H1 (cell line): Measurements from ENCODE around the gene CLINT1. TPM values are rescaled to one million over a fixed set of nuclear protein-coding genes. Genes with fewer than 3 reads are reported as not detected.

Experiments
- CTCF ChIA-PET: fragments of 300-600 bp; sonication (Branson Sonifier 250); formaldehyde crosslinking; loops from one replicate; lab custom pipeline; 2021; ENCODE audit not compliant: partially characterized antibody; lab: Charles Lee
- POLR2A ChIA-PET: fragments of 300-600 bp; sonication (Branson Sonifier 250); formaldehyde crosslinking; loops from one replicate; lab custom pipeline; 2021; ENCODE audit warnings: inconsistent platforms; ENCODE audit not compliant: partially characterized antibody; lab: Charles Lee
- DNase-seq, 2 experiments: peaks; one replicate each; pipeline versions ENCODE4 v3.0.0 to v3.0.0-alpha.2; 2010 to 2022; ENCODE audit warnings: low spot score in 2 of 2, low read depth in 1 of 2, mixed read lengths in 1 of 2
- FAIRE-seq: peaks from 2 replicates; lab custom pipeline; 2011; peaks lifted over from hg19 to GRCh38; lab: Jason Lieb, UNC
- H2AFZ ChIP-seq: 2 replicates; pipeline ENCODE4 v1.8.1; 2012; ENCODE audit warnings: low read length, inconsistent platforms
- H2AK5ac ChIP-seq: 2 replicates; pipeline ENCODE4 v1.6.1; 2013; ENCODE audit warnings: low read depth, low read length
- H2BK120ac ChIP-seq: replicated peaks from 2 replicates; pipeline ENCODE3; 2013; ENCODE audit warnings: low read depth, low read length, inconsistent platforms
- H2BK12ac ChIP-seq: 2 replicates; pipeline ENCODE4 v1.6.1; 2013; ENCODE audit warnings: low read depth, low read length
- H2BK15ac ChIP-seq: 2 replicates; pipeline ENCODE4 v1.6.1; 2013; ENCODE audit warnings: low read length
- H2BK20ac ChIP-seq: 2 replicates; pipeline ENCODE4 v1.6.1; 2013; ENCODE audit warnings: low read length
- H2BK5ac ChIP-seq: 2 replicates; pipeline ENCODE4 v1.6.1; 2013; ENCODE audit warnings: low read depth, low read length
- H3K14ac ChIP-seq: 2 replicates; pipeline ENCODE4 v1.6.1; 2013; ENCODE audit warnings: inconsistent platforms; ENCODE audit not compliant: insufficient read length
- H3K18ac ChIP-seq: 2 replicates; pipeline ENCODE4 v1.6.1; 2013; ENCODE audit warnings: low read length; ENCODE audit errors: extremely low read depth
- H3K23ac ChIP-seq: 2 replicates; pipeline ENCODE4 v1.6.1; 2013; ENCODE audit warnings: inconsistent platforms; ENCODE audit not compliant: insufficient read length
- H3K23me2 ChIP-seq: 2 replicates; pipeline ENCODE4 v1.6.1; 2013; ENCODE audit warnings: low read depth, low read length
- H3K27ac ChIP-seq: 2 replicates; pipeline ENCODE4 v1.6.1; 2011; ENCODE audit warnings: low read depth, low read length, inconsistent platforms
- H3K27me3 ChIP-seq, 4 experiments: replicated peaks in 1 of 4; 1 replicate in 1 of 4; 2 replicates in 3 of 4; pipeline versions ENCODE4 v1.6.1 to v1.8.1; 2011 to 2013; ENCODE audit warnings: low read length in 3 of 4, mild to moderate bottlenecking in 3 of 4, inconsistent platforms in 2 of 4, mixed read lengths in 2 of 4, moderate library complexity in 1 of 4; ENCODE audit not compliant: control insufficient read depth in 3 of 4, insufficient read depth in 3 of 4; ENCODE audit errors: extremely low read depth in 1 of 4
- H3K36me3 ChIP-seq, 4 experiments: 2 replicates each; pipeline versions ENCODE4 v1.6.1 to v1.8.1; 2011 to 2013; ENCODE audit warnings: mild to moderate bottlenecking in 4 of 4, low read length in 3 of 4, moderate library complexity in 2 of 4, control low read depth in 1 of 4, inconsistent platforms in 1 of 4; ENCODE audit not compliant: insufficient read depth in 4 of 4, control insufficient read depth in 2 of 4
- H3K4ac ChIP-seq: replicated peaks from 2 replicates; pipeline ENCODE3; 2013; ENCODE audit warnings: low read length, low read depth, mixed read lengths, inconsistent platforms; ENCODE audit not compliant: insufficient read length
- H3K4me1 ChIP-seq, 4 experiments: replicated peaks in 1 of 4; 1 replicate in 1 of 4; 2 replicates in 3 of 4; pipeline versions ENCODE4 v1.6.1 to v1.8.1; 2011 to 2013; ENCODE audit warnings: low read length in 3 of 4, inconsistent platforms in 2 of 4, mixed read lengths in 1 of 4; ENCODE audit not compliant: insufficient read depth in 4 of 4, control insufficient read depth in 3 of 4
- H3K4me2 ChIP-seq, 2 experiments: 2 replicates each; pipeline versions ENCODE4 v1.6.1 to v1.8.1; 2011 to 2013; ENCODE audit warnings: low read depth in 2 of 2, low read length in 2 of 2, control low read depth in 1 of 2, inconsistent platforms in 1 of 2, mild to moderate bottlenecking in 1 of 2; ENCODE audit not compliant: insufficient read depth in 1 of 2
- H3K4me3 ChIP-seq, 4 experiments: fragments of 200-600, 300-600 bp in 1 of 4; sonication (generic), shearing (Covaris generic), sonication (Bioruptor Twin) in 1 of 4; 2 replicates each; pipeline versions ENCODE4 v1.5.1 to v1.8.1; 2011 to 2016; ENCODE audit warnings: low read length in 4 of 4, low read depth in 3 of 4, control low read depth in 2 of 4, inconsistent platforms in 2 of 4, mild to moderate bottlenecking in 2 of 4, mixed read lengths in 1 of 4, moderate library complexity in 1 of 4; ENCODE audit not compliant: insufficient read depth in 2 of 4; ENCODE audit errors: extremely low read depth in 1 of 4
- H3K56ac ChIP-seq: replicated peaks from 2 replicates; pipeline ENCODE3; 2013; ENCODE audit warnings: low read depth, mild to moderate bottlenecking, mixed read lengths, low read length, inconsistent platforms; ENCODE audit not compliant: insufficient read length
- H3K79me1 ChIP-seq: 2 replicates; pipeline ENCODE4 v1.6.1; 2013; ENCODE audit warnings: low read depth, low read length, control low read depth
- H3K79me2 ChIP-seq, 2 experiments: 2 replicates each; pipeline versions ENCODE4 v1.6.1 to v1.8.1; 2012 to 2013; ENCODE audit warnings: low read length in 2 of 2, mild to moderate bottlenecking in 2 of 2, inconsistent platforms in 1 of 2; ENCODE audit not compliant: insufficient read depth in 2 of 2, control insufficient read depth in 1 of 2
- H3K9ac ChIP-seq, 4 experiments: replicated peaks in 1 of 4; 1 replicate in 1 of 4; 2 replicates in 3 of 4; pipeline versions ENCODE4 v1.6.1 to v1.8.1; 2011 to 2013; ENCODE audit warnings: low read depth in 3 of 4, low read length in 3 of 4, control low read depth in 2 of 4, mild to moderate bottlenecking in 2 of 4, moderate library complexity in 2 of 4, inconsistent platforms in 1 of 4; ENCODE audit errors: extremely low read depth in 1 of 4
- H3K9me3 ChIP-seq, 2 experiments: 2 replicates each; pipeline versions ENCODE4 v1.6.1 to v1.8.1; 2012 to 2013; ENCODE audit warnings: mild to moderate bottlenecking in 2 of 2, moderate library complexity in 2 of 2, control low read depth in 1 of 2, inconsistent platforms in 1 of 2, low read depth in 1 of 2, low read length in 1 of 2, mixed read lengths in 1 of 2; ENCODE audit not compliant: insufficient read depth in 2 of 2
- H4K20me1 ChIP-seq, 2 experiments: replicated peaks in 1 of 2; 2 replicates each; pipeline versions ENCODE3 to v1.8.1; 2011 to 2013; ENCODE audit warnings: inconsistent platforms in 2 of 2, low read length in 2 of 2, mild to moderate bottlenecking in 1 of 2; ENCODE audit not compliant: insufficient read depth in 2 of 2, control insufficient read depth in 1 of 2
- H4K5ac ChIP-seq: 2 replicates; pipeline ENCODE4 v1.6.1; 2013; ENCODE audit warnings: low read length, low read depth, mixed read lengths, inconsistent platforms; ENCODE audit not compliant: insufficient read length
- H4K8ac ChIP-seq: 2 replicates; pipeline ENCODE4 v1.8.0; 2013; ENCODE audit warnings: mild to moderate bottlenecking, moderate library complexity, low read length, inconsistent platforms; ENCODE audit not compliant: insufficient read depth; ENCODE audit errors: extremely low read depth
- H4K91ac ChIP-seq: replicated peaks from 2 replicates; pipeline ENCODE3; 2013; ENCODE audit warnings: low read length, mixed read lengths, inconsistent platforms; ENCODE audit not compliant: insufficient read length
- CHD2 ChIP-seq: IDR thresholded peaks from 2 replicates; pipeline ENCODE4 v1.6.1; 2012; ENCODE audit warnings: low read length, improper control_type of control experiment
- CTBP2 ChIP-seq: IDR thresholded peaks from 2 replicates; pipeline ENCODE4 v1.7.0; 2011; ENCODE audit warnings: borderline replicate concordance, mild to moderate bottlenecking, moderate library complexity, mixed read lengths, low read length; ENCODE audit not compliant: insufficient read depth, insufficient read length
- EZH2 ChIP-seq: fragments of 200-600 bp; sonication (generic); IDR thresholded peaks from 2 replicates; pipeline ENCODE4 v1.7.1; 2012; ENCODE audit warnings: low read depth, mild to moderate bottlenecking, moderate library complexity, low read length, inconsistent platforms; ENCODE audit not compliant: severe bottlenecking
- GABPA ChIP-seq: IDR thresholded peaks from 2 replicates; pipeline ENCODE4 v1.6.1; 2011; ENCODE audit warnings: mild to moderate bottlenecking, low read length, moderate library complexity, borderline replicate concordance; ENCODE audit not compliant: insufficient read depth
- JUND ChIP-seq: IDR thresholded peaks from 2 replicates; pipeline ENCODE4 v1.6.1; 2011; ENCODE audit warnings: mild to moderate bottlenecking, improper control_type of control experiment, low read length
- PHF8 ChIP-seq: fragments of 200-600 bp; sonication (generic); conservative IDR thresholded peaks from 2 replicates; pipeline ENCODE4 v1.7.1; 2012; ENCODE audit warnings: low read depth, mild to moderate bottlenecking, inconsistent platforms, low read length, moderate library complexity
- RFX5 ChIP-seq: IDR thresholded peaks from 2 replicates; pipeline ENCODE4 v1.6.1; 2011; ENCODE audit warnings: low read depth, low read length, improper control_type of control experiment, borderline replicate concordance
- SAP30 ChIP-seq: fragments of 300-600 bp; sonication (generic); IDR thresholded peaks from 2 replicates; pipeline ENCODE4 v1.7.1; 2012; ENCODE audit warnings: low read length, moderate library complexity, mild to moderate bottlenecking, inconsistent platforms; ENCODE audit not compliant: insufficient read depth, insufficient replicate concordance
- ZNF274 ChIP-seq: IDR thresholded peaks from 2 replicates; pipeline ENCODE4 v1.7.0; 2012; ENCODE audit warnings: low read length, borderline replicate concordance; ENCODE audit errors: extremely low read depth
- WGBS, 2 experiments: shearing (Covaris generic) in 1 of 2; methylation state at CpG; one replicate each; pipeline versions ENCODE4 v1.1.6 to v1.1.7; 2013 to 2015; ENCODE audit warnings: low lambda C conversion rate in 2 of 2, mixed read lengths in 2 of 2, inconsistent platforms in 1 of 2, low coverage in 1 of 2, missing lambda C conversion rate in 1 of 2; ENCODE audit not compliant: insufficient replicate concordance in 2 of 2, insufficient coverage in 1 of 2, insufficient read length in 1 of 2; ENCODE audit errors: extremely low coverage in 1 of 2, missing lambda C conversion rate in 1 of 2; 5-methylcytosine and 5-hydroxymethylcytosine counted together
- polyA plus RNA-seq, 7 experiments: library from polyadenylated mRNA; depleted of rRNA in 3 of 7; stranded (reverse) in 5 of 7; unstranded in 2 of 7; fragments of >200 nt in 5 of 7; fragments of 200-250 nt in 2 of 7; gene quantifications; 1 replicate in 5 of 7; 2 replicates in 1 of 7; 4 replicates in 1 of 7; pipeline versions ENCODE4 v1.2.1 to v1.2.3, GENCODE V29; 2011 to 2013; ENCODE audit warnings: missing spikeins in 2 of 7, mixed read lengths in 2 of 7
- total RNA-seq: library from RNA; stranded (reverse); fragmentation: NEBNext Ultra II Directional; extraction: Animal tissue kit (Norgen Biotek cat#: 25700); gene quantifications from 2 replicates; pipeline ENCODE4 v1.2.1, GENCODE V29; 2021

The CLINT1 gene
- total and polyA plus RNA-seq, 2 of the 8 experiments (the other 6 are each of a cell fraction or from before 2014, with no cell fraction given) = 85.9 to 140 TPM

DNA sequence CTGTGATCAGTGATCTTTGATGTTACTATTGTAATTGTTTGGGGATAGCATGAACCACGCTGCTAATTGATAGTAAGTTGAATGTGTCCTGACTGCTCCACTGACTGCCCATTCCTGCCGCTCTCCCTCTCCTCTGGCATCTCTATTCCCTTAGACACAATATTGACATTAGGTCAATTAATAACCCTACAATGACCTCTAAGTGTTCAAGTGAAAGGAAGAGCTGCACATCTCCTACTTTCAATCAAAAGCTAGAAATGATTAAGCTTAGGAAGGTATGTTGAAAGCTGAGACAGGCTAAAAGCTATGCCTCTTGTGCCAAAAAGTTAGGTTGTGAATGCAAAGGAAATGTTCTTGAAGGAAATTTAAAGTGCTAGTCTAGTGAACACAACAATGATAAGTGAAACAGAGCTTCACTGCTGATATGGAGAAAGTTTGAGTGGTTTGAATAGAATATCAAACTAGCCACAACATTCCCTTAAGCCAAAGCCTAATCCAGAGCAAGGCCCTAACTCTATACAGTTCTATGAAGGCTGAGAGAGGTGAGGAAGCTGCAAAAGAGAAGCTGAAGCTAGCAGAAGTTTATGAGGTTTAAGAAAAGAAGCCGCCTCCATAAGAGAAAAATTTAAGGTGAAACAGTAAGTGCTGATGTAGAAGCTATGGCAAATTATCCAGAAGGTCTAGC is 12.9 kb downstream of the CLINT1 start:
- Histone ChIP-seq H3K9ac (no peak overlapping the region), H4K5ac (no peak overlapping the region), H3K4me2 (no peak overlapping the region), H2BK12ac (no peak overlapping the region), H3K56ac (no peak overlapping the region), H2BK120ac (no peak overlapping the region), H3K79me2 (peaks cover 6 to 82% of the 10 kb centered on the region in 2 experiments)
- POLR2A ChIA-PET = interaction anchor here (1.1 to 2.2 kb wide), 2 partner anchors 9 to 13 kb away, joined by 4 to 9 read pairs; partner anchors contain the start of gene CLINT1
- 81% methylated on average over 3 of the region's 3 CpGs; no CpG with 5 or more reads in 1 of the 2 experiments for WGBS, 2 experiments
- TF ChIP-seq GABPA = no peak
- TF ChIP-seq ZNF274 = no peak
- no peak for TF ChIP-seq EZH2
- TF ChIP-seq RFX5 = no peak
- no peak for TF ChIP-seq JUND
- no peak for TF ChIP-seq CTBP2
- TF ChIP-seq CHD2 = no peak
- TF ChIP-seq SAP30 = no peak
- no peak for TF ChIP-seq PHF8
- TF ChIP-seq, all 59 proteins: peak for 0
- Histone ChIP-seq H3K9me3 (no peaks in the 10 kb centered on the region), H2AK5ac (no peak overlapping the region), H4K20me1 (peaks cover 5 to 10% of the 10 kb centered on the region in 2 experiments), H2BK15ac (no peak overlapping the region), H3K4me3 (no peak overlapping the region), H4K91ac (no peak overlapping the region), H3K36me3 (peaks cover 0 to 5% (median 0%) of the 10 kb centered on the region in 4 experiments; a peak in 3 of 8 replicates), H3K27ac (no peak overlapping the region), H3K23ac (no peak overlapping the region), H2AFZ (no peak overlapping the region), H3K4ac (no peak overlapping the region), H3K23me2 (no peaks in the 10 kb centered on the region), H3K79me1 (peaks cover 2% of the 10 kb centered on the region; the same call in 1 of the 2 replicates), H4K8ac (no peak overlapping the region), H3K4me1 (peaks cover 0 to 3% (median 0%) of the 10 kb centered on the region in 4 experiments; a peak in 1 of 7 replicates), H3K14ac (no peak overlapping the region), H3K27me3 (no peaks in the 10 kb centered on the region; a peak in 1 of 7 replicates), H3K18ac (no peak overlapping the region), H2BK5ac (no peak overlapping the region), H2BK20ac (no peak overlapping the region)
- DNase-seq = no peak
- FAIRE-seq = no peak
- CTCF ChIA-PET = interaction anchor here (0.7 to 2.5 kb wide), 7 partner anchors 9 to 149 kb away, joined by 3 to 23 read pairs (median 5); no protein-coding TSS in a partner anchor
